SK-N-SH (cell line): ENCODE data around the gene GALNS. TPM values are rescaled to one million over a fixed set of nuclear protein-coding genes. Genes with fewer than 3 reads are reported as not detected.

Experiments
- CTCF ChIA-PET: fragments of 300-600, 350-600 bp; formaldehyde crosslinking; extraction: SDS; loops from one replicate; lab custom pipeline; 2021; lab: Yijun Ruan, JAX
- POLR2A ChIA-PET: fragments of 350-600 bp; sonication (Branson Sonifier 250); formaldehyde crosslinking; extraction: SDS; loops from one replicate; lab custom pipeline; 2020; ENCODE audit warnings: antibody characterized with exemption, inconsistent platforms; lab: Yijun Ruan, JAX
- DNase-seq: peaks from one replicate; pipeline ENCODE4 v3.0.0; 2012
- H2AFZ ChIP-seq: fragments of 200-600 bp; sonication (generic); 2 replicates; pipeline ENCODE4 v1.8.1; 2016; ENCODE audit warnings: antibody characterized with exemption, mild to moderate bottlenecking, low read depth
- H3F3A ChIP-seq: fragments of 200-600 bp; sonication (generic); replicated peaks from 2 replicates; pipeline ENCODE3; 2016; ENCODE audit warnings: antibody characterized with exemption, mild to moderate bottlenecking; ENCODE audit not compliant: insufficient read depth
- H3K27ac ChIP-seq, 2 experiments: fragments of 200-500 bp in 1 of 2; fragments of 200-600 bp in 1 of 2; sonication (Bioruptor generic) in 1 of 2; sonication (generic), shearing (Covaris generic) in 1 of 2; 2 replicates each; pipeline versions ENCODE4 v1.5.1 to v1.6.1; 2014 to 2016; ENCODE audit warnings: low read depth in 2 of 2, inconsistent platforms in 1 of 2, low read length in 1 of 2, mild to moderate bottlenecking in 1 of 2, mixed read lengths in 1 of 2
- H3K27me3 ChIP-seq: fragments of 200-600 bp; sonication (generic), shearing (Covaris generic); 2 replicates; pipeline ENCODE4 v1.6.1; 2016; ENCODE audit warnings: mixed run types; ENCODE audit not compliant: insufficient read depth
- H3K36me3 ChIP-seq, 2 experiments: fragments of 200-500 bp in 1 of 2; fragments of 200-600 bp in 1 of 2; sonication (Bioruptor generic) in 1 of 2; sonication (generic) in 1 of 2; replicated peaks in 1 of 2; 2 replicates each; pipeline versions ENCODE3 to v1.5.1; 2014 to 2016; ENCODE audit warnings: low read length in 1 of 2, mild to moderate bottlenecking in 1 of 2; ENCODE audit not compliant: insufficient read depth in 2 of 2, control insufficient read depth in 1 of 2
- H3K4me1 ChIP-seq, 2 experiments: fragments of 200-500 bp in 1 of 2; fragments of 200-600 bp in 1 of 2; sonication (Bioruptor generic) in 1 of 2; sonication (generic), shearing (Covaris generic) in 1 of 2; 2 replicates each; pipeline versions ENCODE4 v1.5.1 to v1.6.1; 2014 to 2016; ENCODE audit warnings: low read depth in 1 of 2, low read length in 1 of 2, mixed run types in 1 of 2; ENCODE audit not compliant: insufficient read depth in 2 of 2, control insufficient read depth in 1 of 2
- H3K4me2 ChIP-seq: fragments of 200-600 bp; sonication (generic), shearing (Covaris generic); 2 replicates; pipeline ENCODE4 v1.6.1; 2017; ENCODE audit warnings: mixed run types
- H3K4me3 ChIP-seq, 2 experiments: fragments of 200-500 bp in 1 of 2; fragments of 200-600 bp in 1 of 2; sonication (Bioruptor generic) in 1 of 2; sonication (generic), shearing (Covaris generic) in 1 of 2; 2 replicates each; pipeline versions ENCODE4 v1.5.1 to v1.8.1; 2014 to 2016; ENCODE audit warnings: low read depth in 2 of 2, inconsistent platforms in 1 of 2, low read length in 1 of 2, mild to moderate bottlenecking in 1 of 2, mixed read lengths in 1 of 2, moderate library complexity in 1 of 2
- H3K79me2 ChIP-seq: fragments of 200-600 bp; sonication (generic); 2 replicates; pipeline ENCODE4 v1.8.1; 2017; ENCODE audit warnings: mild to moderate bottlenecking; ENCODE audit not compliant: insufficient read depth
- H3K9ac ChIP-seq: fragments of 200-600 bp; sonication (generic); 2 replicates; pipeline ENCODE4 v1.6.1; 2017; ENCODE audit warnings: mixed run types
- H3K9me2 ChIP-seq: fragments of 200-600 bp; sonication (generic); 2 replicates; pipeline ENCODE4 v1.6.1; 2017; ENCODE audit warnings: mixed run types
- H3K9me3 ChIP-seq: fragments of 200-600 bp; sonication (generic); 2 replicates; pipeline ENCODE4 v1.6.1; 2017; ENCODE audit warnings: mixed run types, mild to moderate bottlenecking, moderate library complexity
- H4K20me1 ChIP-seq: fragments of 200-600 bp; sonication (generic); 2 replicates; pipeline ENCODE4 v1.6.1; 2017; ENCODE audit warnings: mild to moderate bottlenecking, mixed run types; ENCODE audit not compliant: insufficient read depth
- FOXJ3 ChIP-seq: sonication (generic); formaldehyde crosslinking; IDR thresholded peaks from 2 replicates; pipeline ENCODE4 v1.5.1; 2020; ENCODE audit warnings: mild to moderate bottlenecking, missing genetic modification reagents
- GABPA ChIP-seq: IDR thresholded peaks from 2 replicates; pipeline ENCODE4 v1.4.0; 2012; ENCODE audit warnings: low read depth, mild to moderate bottlenecking
- NFIC ChIP-seq: IDR thresholded peaks from 2 replicates; pipeline ENCODE4 v1.4.0; 2012; ENCODE audit warnings: borderline replicate concordance
- RAD21 ChIP-seq: IDR thresholded peaks from 2 replicates; pipeline ENCODE4 v1.6.1; 2012; ENCODE audit warnings: mild to moderate bottlenecking, low read length
- RCOR1 ChIP-seq: fragments of 150-350 bp; IDR thresholded peaks from 2 replicates; pipeline ENCODE4 v1.6.1; 2017; ENCODE audit warnings: antibody characterized with exemption, low read length
- RXRA ChIP-seq: IDR thresholded peaks from 2 replicates; pipeline ENCODE4 v1.4.0; 2012; ENCODE audit warnings: low read depth, mild to moderate bottlenecking, borderline replicate concordance
- SMC3 ChIP-seq: IDR thresholded peaks from 2 replicates; pipeline ENCODE4 v1.6.1; 2012; ENCODE audit warnings: low read depth, low read length, improper control_type of control experiment
- USF2 ChIP-seq: fragments of 150-350 bp; IDR thresholded peaks from 2 replicates; pipeline ENCODE4 v1.6.1; 2017; ENCODE audit warnings: antibody characterized with exemption, low read length, low read depth, borderline replicate concordance
- ZBTB33 ChIP-seq: IDR thresholded peaks from 2 replicates; pipeline ENCODE4 v1.4.0; 2012; ENCODE audit warnings: low read depth, borderline replicate concordance
- WGBS: methylation state at CpG from one replicate; pipeline ENCODE4 v1.1.6; 2017; ENCODE audit warnings: low lambda C conversion rate; 5-methylcytosine and 5-hydroxymethylcytosine counted together
- polyA plus RNA-seq, 3 experiments: library from polyadenylated mRNA; depleted of rRNA; stranded (reverse); fragments of >200 nt; gene quantifications; 2 replicates each; pipeline ENCODE4 v1.2.3, GENCODE V29; 2012
- TF ChIP-seq, protein P1 (sequence below): IDR thresholded peaks from 2 replicates; pipeline ENCODE4 v1.6.1; 2012; ENCODE audit warnings: mild to moderate bottlenecking, low read depth, low read length, moderate library complexity

GALNS gene
- polyA plus RNA-seq, 1 of the 3 experiments (the other 2 are of a cell fraction), result 16.5 TPM

DNA sequence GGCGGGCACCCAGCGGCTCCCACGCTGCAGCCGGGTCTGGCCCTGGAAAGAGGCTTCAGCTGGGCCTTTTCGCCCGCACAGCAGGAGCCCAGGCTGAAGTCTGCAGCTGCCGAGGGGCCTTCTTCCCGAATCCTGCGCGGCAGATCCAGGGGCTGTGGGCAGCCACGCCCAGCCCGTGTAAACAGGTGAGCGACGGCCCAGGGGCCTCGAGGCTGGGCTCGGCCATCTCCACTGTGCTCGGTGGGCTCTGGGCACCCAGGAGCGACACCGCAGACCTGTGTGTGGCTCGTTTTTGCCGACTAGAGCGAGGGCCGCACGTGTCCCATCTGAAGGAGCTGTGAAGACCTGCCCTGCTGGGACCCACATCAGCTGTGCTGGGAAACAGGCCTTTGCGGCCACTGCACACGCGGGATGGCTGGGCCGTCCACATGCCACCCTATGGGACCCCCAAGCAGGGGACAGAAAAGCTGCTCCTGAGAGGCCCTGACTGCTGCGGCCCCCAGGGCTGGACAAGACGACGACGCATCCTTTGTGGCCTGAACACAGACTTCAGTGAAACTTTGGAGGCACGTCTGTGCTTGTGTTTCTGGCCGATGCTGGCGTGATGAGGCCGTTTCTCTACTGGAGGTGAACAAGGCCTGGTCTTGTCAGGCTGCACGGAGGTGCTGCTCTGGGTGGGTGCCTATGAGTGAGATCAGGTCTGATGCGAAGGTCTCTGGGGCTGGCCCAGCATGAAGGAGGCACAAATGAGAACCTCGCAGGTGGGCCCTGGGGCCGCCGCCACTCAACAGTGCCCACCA, 39.8 kb downstream of the GALNS start:
- Histone ChIP-seq H3K4me1 (peaks cover 0 to 11% of the 10 kb centered on the region in 2 experiments; a peak in 1 of 4 replicates), H3K36me3 (no peaks in the 10 kb centered on the region), H3K79me2 (no peaks in the 10 kb centered on the region), H4K20me1 (no peaks in the 10 kb centered on the region), H3K4me2 (no peak overlapping the region), H3K9me2 (no peaks in the 10 kb centered on the region), H3K4me3 (no peak overlapping the region), H3K9me3 (no peaks in the 10 kb centered on the region), H2AFZ (no peak overlapping the region), H3K9ac (no peak overlapping the region), H3K27ac (no peak overlapping the region), H3F3A (peaks cover 12% of the 10 kb centered on the region), H3K27me3 (no peaks in the 10 kb centered on the region)
- CTCF ChIA-PET, result interaction anchor here (0.6 to 9.1 kb wide), 17 partner anchors 10 to 401 kb away, joined by 3 to 82 read pairs (median 6); partner anchors contain the start of genes CDH15, GALNS, TRAPPC2L and ZNF778
- POLR2A ChIA-PET, result interaction anchor here (1.1 kb wide), 1 partner anchor 41 kb away, joined by 3 read pairs; no protein-coding TSS in a partner anchor
- no peak for TF ChIP-seq RAD21
- no peak for TF ChIP-seq GABPA
- no peak for TF ChIP-seq NFIC
- no peak for TF ChIP-seq SMC3
- TF ChIP-seq RXRA, result no peak
- no peak for TF ChIP-seq USF2
- TF ChIP-seq ZBTB33, result no peak
- TF ChIP-seq, protein P1, sequence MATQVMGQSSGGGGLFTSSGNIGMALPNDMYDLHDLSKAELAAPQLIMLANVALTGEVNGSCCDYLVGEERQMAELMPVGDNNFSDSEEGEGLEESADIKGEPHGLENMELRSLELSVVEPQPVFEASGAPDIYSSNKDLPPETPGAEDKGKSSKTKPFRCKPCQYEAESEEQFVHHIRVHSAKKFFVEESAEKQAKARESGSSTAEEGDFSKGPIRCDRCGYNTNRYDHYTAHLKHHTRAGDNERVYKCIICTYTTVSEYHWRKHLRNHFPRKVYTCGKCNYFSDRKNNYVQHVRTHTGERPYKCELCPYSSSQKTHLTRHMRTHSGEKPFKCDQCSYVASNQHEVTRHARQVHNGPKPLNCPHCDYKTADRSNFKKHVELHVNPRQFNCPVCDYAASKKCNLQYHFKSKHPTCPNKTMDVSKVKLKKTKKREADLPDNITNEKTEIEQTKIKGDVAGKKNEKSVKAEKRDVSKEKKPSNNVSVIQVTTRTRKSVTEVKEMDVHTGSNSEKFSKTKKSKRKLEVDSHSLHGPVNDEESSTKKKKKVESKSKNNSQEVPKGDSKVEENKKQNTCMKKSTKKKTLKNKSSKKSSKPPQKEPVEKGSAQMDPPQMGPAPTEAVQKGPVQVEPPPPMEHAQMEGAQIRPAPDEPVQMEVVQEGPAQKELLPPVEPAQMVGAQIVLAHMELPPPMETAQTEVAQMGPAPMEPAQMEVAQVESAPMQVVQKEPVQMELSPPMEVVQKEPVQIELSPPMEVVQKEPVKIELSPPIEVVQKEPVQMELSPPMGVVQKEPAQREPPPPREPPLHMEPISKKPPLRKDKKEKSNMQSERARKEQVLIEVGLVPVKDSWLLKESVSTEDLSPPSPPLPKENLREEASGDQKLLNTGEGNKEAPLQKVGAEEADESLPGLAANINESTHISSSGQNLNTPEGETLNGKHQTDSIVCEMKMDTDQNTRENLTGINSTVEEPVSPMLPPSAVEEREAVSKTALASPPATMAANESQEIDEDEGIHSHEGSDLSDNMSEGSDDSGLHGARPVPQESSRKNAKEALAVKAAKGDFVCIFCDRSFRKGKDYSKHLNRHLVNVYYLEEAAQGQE, result no peak
- no peak for TF ChIP-seq RCOR1
- TF ChIP-seq FOXJ3 (CRISPR knock-in tag), result no peak
- DNase-seq, result no peak
- WGBS, result 90% methylated on average over 21 of the region's 41 CpGs
